Neural cell (in vitro differentiated cells): ENCODE results near the gene PLA2G2E. TPM values are rescaled to one million over a fixed set of nuclear protein-coding genes. Genes with fewer than 3 reads are reported as not detected.

ENCODE experiments used
- H2AFZ ChIP-seq: fragments of 200-600, 300-800 bp; sonication (generic), shearing (Covaris generic); 2 replicates; pipeline ENCODE4 v1.6.0; 2014; ENCODE audit warnings: low read depth, mild to moderate bottlenecking, antibody characterized with exemption, low read length, moderate library complexity
- H3F3A ChIP-seq: fragments of 200-600 bp; shearing (Covaris generic); 2 replicates; pipeline ENCODE4 v1.6.1; 2016; ENCODE audit warnings: mild to moderate bottlenecking, moderate library complexity, mixed read lengths, antibody characterized with exemption, low read length; ENCODE audit not compliant: insufficient read depth, poor library complexity, severe bottlenecking
- H3K27ac ChIP-seq: fragments of 200-600, 300-800 bp; sonication (generic), shearing (Covaris generic); 2 replicates; pipeline ENCODE4 v1.5.1; 2014; ENCODE audit warnings: mild to moderate bottlenecking, low read length, moderate library complexity
- H3K27me3 ChIP-seq: fragments of 300-800, 200-600 bp; sonication (generic), shearing (Covaris generic); 2 replicates; pipeline ENCODE4 v1.6.0; 2014; ENCODE audit warnings: mild to moderate bottlenecking, low read depth, low read length, moderate library complexity; ENCODE audit not compliant: insufficient read depth
- H3K36me3 ChIP-seq: fragments of 300-800, 200-600 bp; sonication (generic), shearing (Covaris generic); 2 replicates; pipeline ENCODE4 v1.5.1; 2014; ENCODE audit warnings: mild to moderate bottlenecking, antibody characterized with exemption, low read length, moderate library complexity; ENCODE audit not compliant: insufficient read depth
- H3K4me2 ChIP-seq: fragments of 300-800, 200-600 bp; sonication (generic), shearing (Covaris generic); 2 replicates; pipeline ENCODE4 v1.6.0; 2014; ENCODE audit warnings: mild to moderate bottlenecking, low read length
- H3K4me3 ChIP-seq: fragments of 300-800, 200-600 bp; sonication (generic), shearing (Covaris generic); 2 replicates; pipeline ENCODE4 v1.5.1; 2014; ENCODE audit warnings: mild to moderate bottlenecking, low read length, moderate library complexity
- H3K79me2 ChIP-seq: fragments of 200-600 bp; shearing (Covaris generic); replicated peaks from 2 replicates; pipeline ENCODE4 v1.6.0; 2014; ENCODE audit warnings: mild to moderate bottlenecking, low read length, moderate library complexity; ENCODE audit not compliant: insufficient read depth
- H3K9ac ChIP-seq: fragments of 300-800, 200-600 bp; sonication (generic), shearing (Covaris generic); 2 replicates; pipeline ENCODE4 v1.6.1; 2016; ENCODE audit warnings: mild to moderate bottlenecking, low read length, mixed read lengths
- H3K9me2 ChIP-seq: fragments of 200-600 bp; shearing (Covaris generic); 2 replicates; pipeline ENCODE4 v1.6.1; 2016; ENCODE audit warnings: mild to moderate bottlenecking, low read length, mixed read lengths; ENCODE audit not compliant: insufficient read depth
- H3K9me3 ChIP-seq: fragments of 200-600, 300-800 bp; sonication (generic), shearing (Covaris generic); 2 replicates; pipeline ENCODE4 v1.6.1; 2016; ENCODE audit warnings: mild to moderate bottlenecking, mixed run types, low read length, moderate library complexity, mixed read lengths
- H4K20me1 ChIP-seq: fragments of 200-600 bp; shearing (Covaris generic); 2 replicates; pipeline ENCODE4 v1.6.1; 2016; ENCODE audit warnings: mild to moderate bottlenecking, mixed run types; ENCODE audit not compliant: insufficient read depth
- CTCF ChIP-seq: fragments of 450-650 bp; IDR thresholded peaks from 2 replicates; pipeline ENCODE4 v1.5.1; 2014; ENCODE audit warnings: antibody characterized with exemption, mild to moderate bottlenecking, moderate library complexity; ENCODE audit not compliant: poor library complexity, severe bottlenecking
- EP300 ChIP-seq: fragments of 450-650 bp; conservative IDR thresholded peaks from 2 replicates; pipeline ENCODE4 v1.6.1; 2014; ENCODE audit warnings: antibody characterized with exemption, mild to moderate bottlenecking, moderate library complexity; ENCODE audit not compliant: poor library complexity, severe bottlenecking
- EZH2 ChIP-seq: fragments of 200-600, 300-800 bp; shearing (Covaris generic), sonication (generic); IDR thresholded peaks from 2 replicates; pipeline ENCODE4 v1.6.1; 2014; ENCODE audit warnings: antibody characterized with exemption, low read length, borderline replicate concordance, mild to moderate bottlenecking; ENCODE audit not compliant: insufficient read depth, poor library complexity, severe bottlenecking
- MXI1 ChIP-seq: fragments of 450-650 bp; conservative IDR thresholded peaks from 2 replicates; pipeline ENCODE4 v1.6.1; 2014; ENCODE audit warnings: antibody characterized with exemption, mild to moderate bottlenecking; ENCODE audit not compliant: poor library complexity, severe bottlenecking
- POLR2AphosphoS5 ChIP-seq: IDR thresholded peaks from 2 replicates; pipeline ENCODE4 v1.6.1; 2012
- RAD21 ChIP-seq: fragments of 450-650 bp; conservative IDR thresholded peaks from 2 replicates; pipeline ENCODE4 v1.6.1; 2014; ENCODE audit warnings: antibody characterized with exemption, mild to moderate bottlenecking, moderate library complexity
- SMC3 ChIP-seq: fragments of 450-650 bp; conservative IDR thresholded peaks from 2 replicates; pipeline ENCODE4 v1.6.1; 2014; ENCODE audit warnings: antibody characterized with exemption, mild to moderate bottlenecking, moderate library complexity; ENCODE audit not compliant: poor library complexity
- TAF1 ChIP-seq: IDR thresholded peaks from 2 replicates; pipeline ENCODE4 v1.6.1; 2012; ENCODE audit warnings: low read depth
- polyA plus RNA-seq: library from polyadenylated mRNA; depleted of rRNA; stranded (reverse); fragments of >200 nt; gene quantifications from 2 replicates; pipeline ENCODE4 v1.2.3, GENCODE V29; 2014
- TF ChIP-seq, protein P1 (sequence below): IDR thresholded peaks from 2 replicates; pipeline ENCODE4 v1.6.1; 2012; ENCODE audit warnings: borderline replicate concordance

The PLA2G2E gene
- polyA plus RNA-seq, 1 donor from 2014 or later, result not detected

DNA sequence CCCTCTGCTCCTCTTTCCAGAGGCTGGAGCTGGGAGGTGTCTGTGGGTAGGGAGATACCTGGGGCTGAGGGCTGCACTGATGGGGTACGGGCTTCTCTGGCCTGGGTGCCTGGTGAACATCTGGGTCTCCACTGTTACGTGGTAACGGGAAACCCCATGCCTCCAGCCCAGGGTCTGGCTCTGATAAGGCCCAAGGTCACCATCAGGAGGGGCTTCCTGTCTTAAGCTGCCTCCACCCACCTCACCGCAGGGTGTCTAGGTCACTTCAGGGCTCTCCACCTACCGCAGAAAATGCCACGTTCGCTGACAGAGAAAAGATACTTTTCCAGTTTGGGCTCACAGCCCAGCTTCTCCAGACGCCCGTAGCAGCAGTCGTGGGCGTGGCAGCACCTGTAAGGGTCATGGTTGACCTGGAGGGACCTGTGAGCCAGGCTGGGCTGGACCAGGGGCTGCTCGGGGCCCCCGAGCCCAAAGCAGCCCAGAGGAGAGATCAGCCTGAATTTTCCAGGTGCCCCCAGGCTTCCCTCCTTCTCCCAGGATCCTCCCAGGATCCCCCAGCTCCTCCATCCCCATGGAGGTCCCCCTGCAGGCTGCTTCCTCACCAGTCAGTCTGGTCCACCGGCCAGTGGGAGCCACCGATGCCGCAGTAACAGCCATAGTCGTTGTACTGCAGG is 1.3 kb downstream of the PLA2G2E start:
- Histone ChIP-seq H3K36me3 (no peaks in the 10 kb centered on the region), H4K20me1 (no peaks in the 10 kb centered on the region), H3K9ac (no peak overlapping the region), H3K27ac (no peak overlapping the region), H3K79me2 (no peaks in the 10 kb centered on the region), H3F3A (no peaks in the 10 kb centered on the region), H3K4me2 (no peak overlapping the region), H2AFZ (no peak overlapping the region), H3K27me3 (no peaks in the 10 kb centered on the region), H3K9me2 (no peaks in the 10 kb centered on the region), H3K9me3 (no peaks in the 10 kb centered on the region), H3K4me3 (no peak overlapping the region)
- no peak for TF ChIP-seq EP300
- no peak for TF ChIP-seq CTCF
- TF ChIP-seq RAD21, result no peak

GRCh38 chr1:19921310-19921709 is 2.1 kb downstream of the PLA2G2E start:
- H3K9me3 ChIP-seq, result no peaks in the 10 kb centered on the region
- no peak overlapping the region for H3K27ac ChIP-seq
- no peaks in the 10 kb centered on the region for H3F3A ChIP-seq
- H3K4me3 ChIP-seq, result no peak overlapping the region
- no peak overlapping the region for H3K9ac ChIP-seq
- no peaks in the 10 kb centered on the region for H4K20me1 ChIP-seq
- no peaks in the 10 kb centered on the region for H3K79me2 ChIP-seq
- no peaks in the 10 kb centered on the region for H3K36me3 ChIP-seq
- H2AFZ ChIP-seq, result no peak overlapping the region
- H3K9me2 ChIP-seq, result no peaks in the 10 kb centered on the region
- H3K4me2 ChIP-seq, result no peak overlapping the region
- H3K27me3 ChIP-seq, result no peaks in the 10 kb centered on the region
- TF ChIP-seq RAD21, result no peak
- TF ChIP-seq TAF1, result no peak
- no peak for TF ChIP-seq SMC3
- no peak for TF ChIP-seq POLR2AphosphoS5
- no peak for TF ChIP-seq EZH2
- no peak for TF ChIP-seq MXI1
- no peak for TF ChIP-seq CTCF
- no peak for TF ChIP-seq EP300
- TF ChIP-seq, protein P1, sequence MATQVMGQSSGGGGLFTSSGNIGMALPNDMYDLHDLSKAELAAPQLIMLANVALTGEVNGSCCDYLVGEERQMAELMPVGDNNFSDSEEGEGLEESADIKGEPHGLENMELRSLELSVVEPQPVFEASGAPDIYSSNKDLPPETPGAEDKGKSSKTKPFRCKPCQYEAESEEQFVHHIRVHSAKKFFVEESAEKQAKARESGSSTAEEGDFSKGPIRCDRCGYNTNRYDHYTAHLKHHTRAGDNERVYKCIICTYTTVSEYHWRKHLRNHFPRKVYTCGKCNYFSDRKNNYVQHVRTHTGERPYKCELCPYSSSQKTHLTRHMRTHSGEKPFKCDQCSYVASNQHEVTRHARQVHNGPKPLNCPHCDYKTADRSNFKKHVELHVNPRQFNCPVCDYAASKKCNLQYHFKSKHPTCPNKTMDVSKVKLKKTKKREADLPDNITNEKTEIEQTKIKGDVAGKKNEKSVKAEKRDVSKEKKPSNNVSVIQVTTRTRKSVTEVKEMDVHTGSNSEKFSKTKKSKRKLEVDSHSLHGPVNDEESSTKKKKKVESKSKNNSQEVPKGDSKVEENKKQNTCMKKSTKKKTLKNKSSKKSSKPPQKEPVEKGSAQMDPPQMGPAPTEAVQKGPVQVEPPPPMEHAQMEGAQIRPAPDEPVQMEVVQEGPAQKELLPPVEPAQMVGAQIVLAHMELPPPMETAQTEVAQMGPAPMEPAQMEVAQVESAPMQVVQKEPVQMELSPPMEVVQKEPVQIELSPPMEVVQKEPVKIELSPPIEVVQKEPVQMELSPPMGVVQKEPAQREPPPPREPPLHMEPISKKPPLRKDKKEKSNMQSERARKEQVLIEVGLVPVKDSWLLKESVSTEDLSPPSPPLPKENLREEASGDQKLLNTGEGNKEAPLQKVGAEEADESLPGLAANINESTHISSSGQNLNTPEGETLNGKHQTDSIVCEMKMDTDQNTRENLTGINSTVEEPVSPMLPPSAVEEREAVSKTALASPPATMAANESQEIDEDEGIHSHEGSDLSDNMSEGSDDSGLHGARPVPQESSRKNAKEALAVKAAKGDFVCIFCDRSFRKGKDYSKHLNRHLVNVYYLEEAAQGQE, result no peak
